Parathyroid adenoma (tissue), 2 donors: Measurements from ENCODE around the gene HTN3.
"Not testable (repeated sequence)": the region's sequence is repeated elsewhere in the genome, so short reads cannot be mapped to it uniquely, and the experiment has no call there.

Experiments
- H2AFZ ChIP-seq: fragments of 300-600 bp; sonication (generic); one replicate; pipeline ENCODE4 v1.7.0; 2017; ENCODE audit warnings: antibody characterized with exemption, mild to moderate bottlenecking
- H3K27ac ChIP-seq: fragments of 300-600 bp; sonication (generic); one replicate; pipeline ENCODE4 v1.7.0; 2017
- H3K27me3 ChIP-seq: fragments of 300-600 bp; sonication (generic); one replicate; pipeline ENCODE4 v1.7.0; 2017; ENCODE audit warnings: low read length; ENCODE audit not compliant: control insufficient read depth, insufficient read depth
- H3K36me3 ChIP-seq: fragments of 300-600 bp; sonication (generic); one replicate; pipeline ENCODE4 v1.7.0; 2017; ENCODE audit warnings: low read length; ENCODE audit not compliant: control insufficient read depth, insufficient read depth
- H3K4me1 ChIP-seq: fragments of 300-600 bp; sonication (generic); one replicate; pipeline ENCODE4 v1.7.0; 2017; ENCODE audit warnings: control low read depth
- H3K4me2 ChIP-seq: fragments of 300-600 bp; sonication (generic); one replicate; pipeline ENCODE4 v1.7.0; 2017; ENCODE audit warnings: low read length
- H3K4me3 ChIP-seq: fragments of 300-600 bp; sonication (generic); one replicate; pipeline ENCODE4 v1.7.0; 2017; ENCODE audit warnings: low read depth, low read length
- H3K79me2 ChIP-seq: fragments of 300-600 bp; sonication (generic); one replicate; pipeline ENCODE4 v1.7.0; 2017; ENCODE audit warnings: control low read depth
- H3K9ac ChIP-seq: fragments of 300-600 bp; sonication (generic); one replicate; pipeline ENCODE4 v1.7.0; 2017; ENCODE audit warnings: mild to moderate bottlenecking
- H3K9me3 ChIP-seq: fragments of 300-600 bp; sonication (generic); one replicate; pipeline ENCODE4 v1.7.0; 2017; ENCODE audit warnings: low read length; ENCODE audit not compliant: control insufficient read depth
- TF ChIP-seq, protein P1 (sequence below): fragments of 300-600 bp; sonication (generic); IDR thresholded peaks from one replicate; pipeline ENCODE4 v1.7.0; 2017; ENCODE audit warnings: antibody characterized with exemption, mild to moderate bottlenecking
- donor health status: primary hyperparathyroidism.

The HTN3 gene

DNA sequence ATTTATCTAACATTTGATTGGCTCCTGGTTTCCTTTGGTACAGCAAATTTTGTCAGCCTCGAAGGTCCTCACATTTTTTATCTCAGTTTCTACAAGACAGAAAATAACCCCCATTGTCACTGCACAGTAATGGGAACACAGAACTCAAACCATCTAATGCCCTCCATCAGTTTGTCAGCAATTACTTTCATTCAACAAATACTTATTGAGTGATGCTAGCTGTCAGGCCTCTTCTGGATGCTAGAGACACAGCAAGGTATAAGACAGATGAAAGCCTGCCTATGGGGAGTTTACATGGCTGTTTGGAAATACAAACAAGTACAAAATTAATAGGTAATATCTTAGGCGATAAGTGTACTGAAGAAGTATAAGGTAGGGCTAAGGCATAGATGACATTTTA is 5.0 kb upstream of the HTN3 start:
- TF ChIP-seq, protein P1, sequence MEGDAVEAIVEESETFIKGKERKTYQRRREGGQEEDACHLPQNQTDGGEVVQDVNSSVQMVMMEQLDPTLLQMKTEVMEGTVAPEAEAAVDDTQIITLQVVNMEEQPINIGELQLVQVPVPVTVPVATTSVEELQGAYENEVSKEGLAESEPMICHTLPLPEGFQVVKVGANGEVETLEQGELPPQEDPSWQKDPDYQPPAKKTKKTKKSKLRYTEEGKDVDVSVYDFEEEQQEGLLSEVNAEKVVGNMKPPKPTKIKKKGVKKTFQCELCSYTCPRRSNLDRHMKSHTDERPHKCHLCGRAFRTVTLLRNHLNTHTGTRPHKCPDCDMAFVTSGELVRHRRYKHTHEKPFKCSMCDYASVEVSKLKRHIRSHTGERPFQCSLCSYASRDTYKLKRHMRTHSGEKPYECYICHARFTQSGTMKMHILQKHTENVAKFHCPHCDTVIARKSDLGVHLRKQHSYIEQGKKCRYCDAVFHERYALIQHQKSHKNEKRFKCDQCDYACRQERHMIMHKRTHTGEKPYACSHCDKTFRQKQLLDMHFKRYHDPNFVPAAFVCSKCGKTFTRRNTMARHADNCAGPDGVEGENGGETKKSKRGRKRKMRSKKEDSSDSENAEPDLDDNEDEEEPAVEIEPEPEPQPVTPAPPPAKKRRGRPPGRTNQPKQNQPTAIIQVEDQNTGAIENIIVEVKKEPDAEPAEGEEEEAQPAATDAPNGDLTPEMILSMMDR, result no peak
- Histone ChIP-seq H3K9ac (no peak overlapping the region), H3K27me3 (no peaks in the 10 kb centered on the region), H2AFZ (no peak overlapping the region), H3K4me2 (no peak overlapping the region), H3K4me1 (no peaks in the 10 kb centered on the region), H3K27ac (no peak overlapping the region), H3K4me3 (no peak overlapping the region), H3K9me3 (no peaks in the 10 kb centered on the region), H3K36me3 (no peaks in the 10 kb centered on the region), H3K79me2 (no peaks in the 10 kb centered on the region)

DNA sequence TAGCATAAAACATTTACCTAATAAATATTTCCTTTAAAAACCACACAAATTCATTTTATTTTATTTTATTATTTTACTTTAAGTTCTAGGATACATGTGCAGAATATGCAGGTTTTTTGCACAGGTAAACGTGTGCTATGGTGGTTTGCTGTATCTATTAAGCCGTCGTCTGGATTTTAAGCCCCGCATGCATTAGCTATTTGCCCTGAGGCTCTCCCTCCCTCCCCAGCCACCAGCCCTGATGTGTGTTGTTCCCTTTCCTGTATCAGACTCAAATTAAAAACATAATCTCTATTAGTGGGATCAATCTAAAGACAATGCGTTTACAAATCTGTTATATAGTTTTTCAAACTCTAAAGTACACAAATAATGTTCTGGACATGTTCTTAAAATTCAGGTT is 1.2 kb upstream of the HTN3 start:
- H3K27ac ChIP-seq, result no peak overlapping the region
- H3K4me3 ChIP-seq, result no peak overlapping the region
- H2AFZ ChIP-seq, result no peak overlapping the region
- no peaks in the 10 kb centered on the region for H3K4me1 ChIP-seq
- no peaks in the 10 kb centered on the region for H3K36me3 ChIP-seq
- H3K27me3 ChIP-seq, result no peaks in the 10 kb centered on the region
- TF ChIP-seq, protein P1, result no peak
- H3K9me3 ChIP-seq, result no peaks in the 10 kb centered on the region
- no peak overlapping the region for H3K9ac ChIP-seq
- H3K79me2 ChIP-seq, result no peaks in the 10 kb centered on the region
- H3K4me2 ChIP-seq, result no peak overlapping the region

DNA sequence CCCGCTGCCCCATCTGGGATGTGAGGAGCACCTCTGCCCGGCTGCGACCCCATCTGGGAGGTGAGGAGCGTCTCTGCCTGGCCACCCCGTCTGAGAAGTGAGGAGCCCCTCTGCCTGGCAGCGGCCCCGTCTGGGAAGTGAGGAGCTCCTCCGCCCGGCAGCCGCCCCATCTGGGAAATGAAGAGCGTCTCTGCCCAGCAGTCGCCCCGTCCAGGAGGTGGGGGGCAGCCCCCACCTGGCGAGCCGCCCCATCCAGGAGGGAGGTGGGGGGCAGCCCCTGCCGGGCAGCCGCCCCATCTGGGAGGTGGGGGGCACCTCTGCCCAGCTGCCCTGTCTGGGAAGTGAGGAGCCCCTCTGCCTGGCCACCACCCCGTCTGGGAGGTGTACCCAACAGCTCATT is 9.3 kb downstream of the HTN3 start:
- not testable (repeated sequence) for H2AFZ ChIP-seq, H3K9me3 ChIP-seq, H3K36me3 ChIP-seq, H3K27ac ChIP-seq, H3K27me3 ChIP-seq, H3K9ac ChIP-seq, H3K4me1 ChIP-seq, H3K4me2 ChIP-seq, H3K79me2 ChIP-seq, H3K4me3 ChIP-seq

DNA sequence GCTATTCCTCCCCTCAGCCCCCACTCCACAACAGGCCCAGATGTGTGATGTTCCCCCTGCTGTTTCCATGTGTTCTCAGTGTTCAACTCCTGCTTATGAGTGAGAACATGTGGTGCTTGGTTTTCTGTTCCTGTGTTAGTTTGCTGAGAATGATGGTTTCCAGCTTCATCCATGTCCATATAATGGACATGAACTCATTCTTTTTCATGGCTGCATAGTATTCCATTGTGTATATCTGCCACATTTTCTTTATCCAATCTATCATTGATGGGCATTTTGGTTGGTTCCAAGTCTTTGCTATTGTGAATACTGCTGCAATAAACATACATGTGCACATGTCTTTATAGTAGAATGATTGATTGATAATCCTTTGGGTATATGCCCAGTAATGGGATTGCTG is 11.7 kb downstream of the HTN3 start:
- not testable (repeated sequence) for H2AFZ ChIP-seq, H3K4me2 ChIP-seq, H3K4me1 ChIP-seq, H3K9me3 ChIP-seq, H3K4me3 ChIP-seq, H3K36me3 ChIP-seq, H3K27ac ChIP-seq, H3K27me3 ChIP-seq, H3K9ac ChIP-seq, H3K79me2 ChIP-seq

DNA sequence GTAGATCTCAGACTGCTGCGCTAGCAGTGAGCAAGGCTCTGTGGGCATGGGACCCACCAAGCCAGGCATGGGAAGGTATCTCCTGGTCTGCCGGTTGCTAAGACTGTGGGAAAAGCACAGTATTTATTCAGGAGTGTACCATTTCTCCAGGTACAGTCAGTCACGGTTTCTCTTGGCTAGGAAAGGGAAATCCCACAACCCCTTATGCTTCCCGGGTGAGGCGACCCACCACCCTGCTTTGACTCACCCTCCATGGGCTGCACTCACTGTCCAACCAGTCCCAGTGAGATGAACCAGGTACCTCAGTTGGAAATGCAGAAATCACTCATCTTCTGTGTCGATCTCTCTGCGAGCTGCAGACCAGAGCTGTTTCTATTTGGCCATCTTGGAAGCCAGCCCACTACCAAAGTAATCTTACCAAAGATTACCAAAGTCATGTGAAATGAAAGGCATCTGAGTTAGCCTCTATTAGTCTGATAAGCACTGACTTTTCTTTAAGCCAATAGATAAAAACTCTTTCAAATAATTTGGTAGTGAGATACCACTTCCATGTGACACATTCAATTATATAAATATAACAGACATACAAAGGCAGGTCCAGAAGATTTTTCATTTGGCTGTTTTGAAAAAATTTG is 13.5 kb downstream of the HTN3 start:
- H3K9me3 ChIP-seq, result peaks cover 3% of the 10 kb centered on the region
- no peak overlapping the region for H3K4me3 ChIP-seq
- H2AFZ ChIP-seq, result no peak overlapping the region
- no peak overlapping the region for H3K4me2 ChIP-seq
- H3K36me3 ChIP-seq, result no peaks in the 10 kb centered on the region
- H3K4me1 ChIP-seq, result no peaks in the 10 kb centered on the region
- H3K27me3 ChIP-seq, result no peaks in the 10 kb centered on the region
- TF ChIP-seq, protein P1, result no peak
- no peak overlapping the region for H3K27ac ChIP-seq
- no peaks in the 10 kb centered on the region for H3K79me2 ChIP-seq
- no peak overlapping the region for H3K9ac ChIP-seq

DNA sequence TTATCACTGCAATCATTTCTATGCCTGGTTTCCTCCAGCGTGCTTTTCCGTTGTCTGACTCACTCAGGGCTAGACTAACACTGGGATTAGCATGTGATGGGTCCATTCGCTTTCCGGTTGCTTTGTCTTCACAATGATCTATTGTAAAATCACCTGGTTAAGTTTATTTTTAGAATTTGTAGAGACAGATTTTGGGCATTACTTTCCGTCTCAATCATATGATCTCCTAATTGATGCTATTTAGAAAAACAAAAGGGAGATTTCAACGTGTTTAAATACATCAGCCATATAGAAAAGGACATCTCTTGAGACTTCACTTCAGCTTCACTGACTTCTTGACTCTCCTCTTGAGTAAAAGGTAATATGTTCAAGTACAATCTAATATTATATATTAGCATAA is 21.9 kb downstream of the HTN3 start, which contains the start of gene HTN1:
HTN1 (plus strand) TSS at position 301 of the 400 bp plus-strand sequence. CDS start 2,639 bp downstream, outside the sequence.
- H3K4me1 ChIP-seq, H3K9me3 ChIP-seq, H3K9ac ChIP-seq, H3K27ac ChIP-seq, H2AFZ ChIP-seq, H3K36me3 ChIP-seq, H3K79me2 ChIP-seq, H3K27me3 ChIP-seq, H3K4me2 ChIP-seq, H3K4me3 ChIP-seq: not testable (repeated sequence)

DNA sequence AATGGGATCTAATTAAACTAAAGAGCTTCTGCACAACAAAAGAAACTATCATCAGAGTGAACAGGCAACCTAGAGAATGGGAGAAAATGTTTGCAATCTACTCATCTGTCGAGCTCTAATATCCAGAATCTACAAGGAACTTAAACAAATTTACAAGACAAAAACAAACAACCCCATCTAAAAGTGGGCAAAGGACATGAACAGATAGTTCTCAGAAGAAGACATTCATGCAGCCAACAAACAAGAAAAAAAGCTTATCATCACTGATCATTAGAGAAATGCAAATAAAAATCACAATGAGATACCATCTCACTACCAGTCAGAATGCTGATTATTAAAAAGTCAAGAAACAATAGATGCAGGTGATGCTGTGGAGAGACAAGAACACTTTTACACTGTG is 28.3 kb downstream of the HTN3 start:
- H3K4me1 ChIP-seq, H3K36me3 ChIP-seq, H3K4me3 ChIP-seq, H2AFZ ChIP-seq, H3K4me2 ChIP-seq, H3K27me3 ChIP-seq, H3K27ac ChIP-seq, H3K79me2 ChIP-seq, H3K9me3 ChIP-seq, H3K9ac ChIP-seq: not testable (repeated sequence)
